WTC11 (cell line): Measurements from ENCODE around the gene ATP2B3. TPM values are rescaled to one million over a fixed set of nuclear protein-coding genes. Genes with fewer than 3 reads are reported as not detected.

Experiments
- ATAC-seq: fragments of 200-7000 bp; cut with Tn5 transposase; 2 replicates; pipeline ENCODE4 v1.10.0; 2021; ENCODE audit warnings: mild to moderate bottlenecking, moderate library complexity
- CTCF ChIA-PET: fragments of 300-600 bp; sonication (Branson Sonifier 250); formaldehyde crosslinking; loops from one replicate; lab custom pipeline; 2021; ENCODE audit warnings: antibody characterized with exemption; lab: Charles Lee
- POLR2A ChIA-PET: fragments of 350-600 bp; sonication (Branson Sonifier 250); formaldehyde crosslinking; loops from one replicate; lab custom pipeline; 2021; ENCODE audit warnings: antibody characterized with exemption; lab: Charles Lee
- DNase-seq: peaks from one replicate; pipeline ENCODE4 v3.0.0; 2021; ENCODE audit warnings: low spot score
- H3K27ac Mint-ChIP-seq: 2 replicates; pipeline ENCODE4 v1.8.0; 2021; ENCODE audit warnings: mixed read lengths
- H3K27me3 Mint-ChIP-seq: 2 replicates; pipeline ENCODE4 v1.8.0; 2021; ENCODE audit warnings: low read depth, mild to moderate bottlenecking, moderate library complexity, mixed read lengths
- H3K36me3 Mint-ChIP-seq: 2 replicates; pipeline ENCODE4 v1.8.0; 2021; ENCODE audit warnings: mixed read lengths
- H3K4me1 Mint-ChIP-seq: 2 replicates; pipeline ENCODE4 v1.8.0; 2022; ENCODE audit warnings: mixed read lengths
- H3K4me3 Mint-ChIP-seq: 2 replicates; pipeline ENCODE4 v1.8.0; 2021; ENCODE audit warnings: mild to moderate bottlenecking, moderate library complexity, mixed read lengths
- H3K9me3 Mint-ChIP-seq: 2 replicates; pipeline ENCODE4 v1.8.0; 2021; ENCODE audit warnings: mixed read lengths
- CREB1 ChIP-seq: sonication (generic); formaldehyde crosslinking; IDR thresholded peaks from 2 replicates; pipeline ENCODE4 v1.8.0; 2023; ENCODE audit warnings: mild to moderate bottlenecking, missing genetic modification reagents
- FOXJ3 ChIP-seq: sonication (generic); formaldehyde crosslinking; IDR thresholded peaks from 2 replicates; pipeline ENCODE4 v1.9.0; 2021; ENCODE audit warnings: missing genetic modification reagents, mild to moderate bottlenecking, borderline replicate concordance
- GRHL2 ChIP-seq: fragments of 250-450 bp; sonication (Bioruptor Pico); IDR thresholded peaks from 2 replicates; pipeline ENCODE4 v1.8.0; 2022; ENCODE audit warnings: mild to moderate bottlenecking, moderate library complexity; ENCODE audit not compliant: insufficient replicate concordance, severe bottlenecking
- IRF2 ChIP-seq: sonication (generic); formaldehyde crosslinking; IDR thresholded peaks from 2 replicates; pipeline ENCODE4 v1.8.0; 2022; ENCODE audit warnings: low read depth, missing genetic modification reagents, borderline replicate concordance
- JUN ChIP-seq: sonication (generic); formaldehyde crosslinking; IDR thresholded peaks from 2 replicates; pipeline ENCODE4 v1.8.0; 2023; ENCODE audit warnings: mild to moderate bottlenecking, missing genetic modification reagents
- MXD4 ChIP-seq: fragments of 250-450 bp; sonication (Bioruptor Pico); IDR thresholded peaks from 2 replicates; pipeline ENCODE4 v1.8.0; 2021; ENCODE audit warnings: mild to moderate bottlenecking, moderate library complexity, borderline replicate concordance
- NFYB ChIP-seq: sonication (generic); formaldehyde crosslinking; conservative IDR thresholded peaks from 2 replicates; pipeline ENCODE4 v1.8.0; 2022; ENCODE audit warnings: low read depth, missing genetic modification reagents
- OVOL2 ChIP-seq: fragments of 250-450 bp; sonication (Bioruptor Pico); IDR thresholded peaks from 2 replicates; pipeline ENCODE4 v1.9.0; 2021; ENCODE audit warnings: mild to moderate bottlenecking, borderline replicate concordance
- RELA ChIP-seq: sonication (generic); formaldehyde crosslinking; IDR thresholded peaks from 2 replicates; pipeline ENCODE4 v1.8.1; 2022; ENCODE audit warnings: missing genetic modification reagents, mild to moderate bottlenecking, borderline replicate concordance
- TEAD1 ChIP-seq: sonication (generic); formaldehyde crosslinking; IDR thresholded peaks from 2 replicates; pipeline ENCODE4 v1.8.0; 2022; ENCODE audit warnings: mild to moderate bottlenecking, missing genetic modification reagents
- TEAD4 ChIP-seq: sonication (generic); formaldehyde crosslinking; IDR thresholded peaks from 2 replicates; pipeline ENCODE4 v1.8.0; 2022; ENCODE audit warnings: mild to moderate bottlenecking, missing genetic modification reagents
- ZNF121 ChIP-seq: sonication (generic); formaldehyde crosslinking; IDR thresholded peaks from 2 replicates; pipeline ENCODE4 v1.8.0; 2023; ENCODE audit warnings: missing genetic modification reagents
- ZNF219 ChIP-seq: sonication (generic); formaldehyde crosslinking; IDR thresholded peaks from 2 replicates; pipeline ENCODE4 v1.8.0; 2023; ENCODE audit warnings: missing genetic modification reagents, mild to moderate bottlenecking, borderline replicate concordance
- ZNF232 ChIP-seq: sonication (generic); formaldehyde crosslinking; IDR thresholded peaks from 2 replicates; pipeline ENCODE4 v1.8.0; 2022; ENCODE audit warnings: mild to moderate bottlenecking, missing genetic modification reagents
- total RNA-seq: library from RNA; stranded (reverse); gene quantifications from 3 replicates; pipeline ENCODE4 v1.2.3, GENCODE V29; 2021
- TF ChIP-seq, protein P1 (sequence below): fragments of 200-600 bp; IDR thresholded peaks from 2 replicates; pipeline ENCODE4 v1.8.0; 2022; ENCODE audit warnings: antibody characterized with exemption
- TF ChIP-seq, protein P2 (sequence below): sonication (generic); formaldehyde crosslinking; IDR thresholded peaks from 2 replicates; pipeline ENCODE4 v1.8.1; 2023; ENCODE audit warnings: mild to moderate bottlenecking, missing genetic modification reagents
- TF ChIP-seq, protein P3 (sequence below): sonication (generic); formaldehyde crosslinking; IDR thresholded peaks from 2 replicates; pipeline ENCODE4 v1.8.1; 2022; ENCODE audit warnings: missing genetic modification reagents, borderline replicate concordance
- TF ChIP-seq, protein P4 (sequence below): sonication (generic); formaldehyde crosslinking; IDR thresholded peaks from 2 replicates; pipeline ENCODE4 v1.8.0; 2022; ENCODE audit warnings: missing genetic modification reagents

Gene ATP2B3
- total RNA-seq, 1 experiment from 2014 or later: 0.28 TPM

DNA sequence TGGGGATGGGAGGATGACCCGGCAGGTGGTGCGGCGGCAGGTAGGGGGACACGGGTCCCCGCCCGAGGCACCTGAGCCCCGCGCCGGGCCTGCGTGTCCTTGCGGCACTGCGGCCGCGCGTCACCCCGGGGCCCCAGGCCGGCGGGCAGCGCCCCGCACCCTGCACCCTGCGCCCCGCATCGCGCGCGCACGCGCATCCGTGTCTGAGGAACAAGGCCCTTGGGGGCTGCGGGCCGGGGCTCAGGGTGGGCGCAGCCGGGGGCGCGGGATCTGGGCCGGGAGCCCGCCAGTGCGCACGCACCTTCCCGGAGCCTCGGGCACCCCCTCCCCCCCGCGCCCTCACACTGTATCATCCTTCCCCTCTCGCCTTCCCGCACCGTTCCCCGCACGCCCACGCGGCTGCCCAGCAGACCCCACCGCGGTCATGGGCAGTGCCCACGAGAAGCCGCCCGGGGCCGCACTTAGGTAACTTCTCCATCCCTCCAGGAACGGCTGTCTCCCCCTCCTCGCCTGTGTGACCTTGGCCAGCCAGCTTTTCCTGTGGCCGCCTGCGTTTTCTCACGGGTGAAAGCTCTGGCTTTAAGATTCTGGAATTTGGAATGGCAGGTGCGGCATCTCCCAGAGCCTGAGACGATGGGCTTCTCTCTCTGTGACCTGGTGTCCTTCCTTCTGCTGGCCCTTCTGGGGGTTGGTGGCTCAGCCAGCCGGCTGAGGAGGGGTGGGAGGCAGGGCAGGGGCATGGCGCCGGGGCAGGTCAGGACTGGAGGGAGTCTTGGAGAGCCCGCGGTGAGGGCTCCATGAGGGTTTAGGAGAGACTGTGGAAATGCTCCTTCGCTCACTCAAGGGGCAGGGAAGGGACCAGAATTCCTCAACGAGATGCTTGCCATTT lies 748 bp downstream of the ATP2B3 start:
- H3K36me3 Mint-ChIP-seq: no peaks in the 10 kb centered on the region
- no peaks in the 10 kb centered on the region for H3K9me3 Mint-ChIP-seq
- H3K27me3 Mint-ChIP-seq: peaks cover 37% of the 10 kb centered on the region
- POLR2A ChIA-PET: no interaction called here
- H3K4me3 Mint-ChIP-seq: peak overlapping the region; percentile 73
- no peak for TF ChIP-seq JUN
- TF ChIP-seq OVOL2 (CRISPR knock-in tag): no peak
- TF ChIP-seq TEAD1: no peak
- no peak for TF ChIP-seq CREB1
- no peak for TF ChIP-seq ZNF121 (CRISPR knock-in tag)
- TF ChIP-seq, protein P1, sequence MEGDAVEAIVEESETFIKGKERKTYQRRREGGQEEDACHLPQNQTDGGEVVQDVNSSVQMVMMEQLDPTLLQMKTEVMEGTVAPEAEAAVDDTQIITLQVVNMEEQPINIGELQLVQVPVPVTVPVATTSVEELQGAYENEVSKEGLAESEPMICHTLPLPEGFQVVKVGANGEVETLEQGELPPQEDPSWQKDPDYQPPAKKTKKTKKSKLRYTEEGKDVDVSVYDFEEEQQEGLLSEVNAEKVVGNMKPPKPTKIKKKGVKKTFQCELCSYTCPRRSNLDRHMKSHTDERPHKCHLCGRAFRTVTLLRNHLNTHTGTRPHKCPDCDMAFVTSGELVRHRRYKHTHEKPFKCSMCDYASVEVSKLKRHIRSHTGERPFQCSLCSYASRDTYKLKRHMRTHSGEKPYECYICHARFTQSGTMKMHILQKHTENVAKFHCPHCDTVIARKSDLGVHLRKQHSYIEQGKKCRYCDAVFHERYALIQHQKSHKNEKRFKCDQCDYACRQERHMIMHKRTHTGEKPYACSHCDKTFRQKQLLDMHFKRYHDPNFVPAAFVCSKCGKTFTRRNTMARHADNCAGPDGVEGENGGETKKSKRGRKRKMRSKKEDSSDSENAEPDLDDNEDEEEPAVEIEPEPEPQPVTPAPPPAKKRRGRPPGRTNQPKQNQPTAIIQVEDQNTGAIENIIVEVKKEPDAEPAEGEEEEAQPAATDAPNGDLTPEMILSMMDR: no peak
- TF ChIP-seq NFYB (CRISPR knock-in tag): no peak
- TF ChIP-seq, protein P2, sequence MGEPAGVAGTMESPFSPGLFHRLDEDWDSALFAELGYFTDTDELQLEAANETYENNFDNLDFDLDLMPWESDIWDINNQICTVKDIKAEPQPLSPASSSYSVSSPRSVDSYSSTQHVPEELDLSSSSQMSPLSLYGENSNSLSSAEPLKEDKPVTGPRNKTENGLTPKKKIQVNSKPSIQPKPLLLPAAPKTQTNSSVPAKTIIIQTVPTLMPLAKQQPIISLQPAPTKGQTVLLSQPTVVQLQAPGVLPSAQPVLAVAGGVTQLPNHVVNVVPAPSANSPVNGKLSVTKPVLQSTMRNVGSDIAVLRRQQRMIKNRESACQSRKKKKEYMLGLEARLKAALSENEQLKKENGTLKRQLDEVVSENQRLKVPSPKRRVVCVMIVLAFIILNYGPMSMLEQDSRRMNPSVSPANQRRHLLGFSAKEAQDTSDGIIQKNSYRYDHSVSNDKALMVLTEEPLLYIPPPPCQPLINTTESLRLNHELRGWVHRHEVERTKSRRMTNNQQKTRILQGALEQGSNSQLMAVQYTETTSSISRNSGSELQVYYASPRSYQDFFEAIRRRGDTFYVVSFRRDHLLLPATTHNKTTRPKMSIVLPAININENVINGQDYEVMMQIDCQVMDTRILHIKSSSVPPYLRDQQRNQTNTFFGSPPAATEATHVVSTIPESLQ: no peak
- TF ChIP-seq, protein P3, sequence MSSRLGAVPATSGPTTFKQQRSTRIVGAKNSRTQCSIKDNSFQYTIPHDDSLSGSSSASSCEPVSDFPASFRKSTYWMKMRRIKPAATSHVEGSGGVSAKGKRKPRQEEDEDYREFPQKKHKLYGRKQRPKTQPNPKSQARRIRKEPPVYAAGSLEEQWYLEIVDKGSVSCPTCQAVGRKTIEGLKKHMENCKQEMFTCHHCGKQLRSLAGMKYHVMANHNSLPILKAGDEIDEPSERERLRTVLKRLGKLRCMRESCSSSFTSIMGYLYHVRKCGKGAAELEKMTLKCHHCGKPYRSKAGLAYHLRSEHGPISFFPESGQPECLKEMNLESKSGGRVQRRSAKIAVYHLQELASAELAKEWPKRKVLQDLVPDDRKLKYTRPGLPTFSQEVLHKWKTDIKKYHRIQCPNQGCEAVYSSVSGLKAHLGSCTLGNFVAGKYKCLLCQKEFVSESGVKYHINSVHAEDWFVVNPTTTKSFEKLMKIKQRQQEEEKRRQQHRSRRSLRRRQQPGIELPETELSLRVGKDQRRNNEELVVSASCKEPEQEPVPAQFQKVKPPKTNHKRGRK (CRISPR knock-in tag): no peak
- no peak for TF ChIP-seq MXD4 (CRISPR knock-in tag)
- no peak for TF ChIP-seq RELA
- no peak for TF ChIP-seq ZNF219 (CRISPR knock-in tag)
- TF ChIP-seq IRF2 (CRISPR knock-in tag): no peak
- TF ChIP-seq, protein P4, sequence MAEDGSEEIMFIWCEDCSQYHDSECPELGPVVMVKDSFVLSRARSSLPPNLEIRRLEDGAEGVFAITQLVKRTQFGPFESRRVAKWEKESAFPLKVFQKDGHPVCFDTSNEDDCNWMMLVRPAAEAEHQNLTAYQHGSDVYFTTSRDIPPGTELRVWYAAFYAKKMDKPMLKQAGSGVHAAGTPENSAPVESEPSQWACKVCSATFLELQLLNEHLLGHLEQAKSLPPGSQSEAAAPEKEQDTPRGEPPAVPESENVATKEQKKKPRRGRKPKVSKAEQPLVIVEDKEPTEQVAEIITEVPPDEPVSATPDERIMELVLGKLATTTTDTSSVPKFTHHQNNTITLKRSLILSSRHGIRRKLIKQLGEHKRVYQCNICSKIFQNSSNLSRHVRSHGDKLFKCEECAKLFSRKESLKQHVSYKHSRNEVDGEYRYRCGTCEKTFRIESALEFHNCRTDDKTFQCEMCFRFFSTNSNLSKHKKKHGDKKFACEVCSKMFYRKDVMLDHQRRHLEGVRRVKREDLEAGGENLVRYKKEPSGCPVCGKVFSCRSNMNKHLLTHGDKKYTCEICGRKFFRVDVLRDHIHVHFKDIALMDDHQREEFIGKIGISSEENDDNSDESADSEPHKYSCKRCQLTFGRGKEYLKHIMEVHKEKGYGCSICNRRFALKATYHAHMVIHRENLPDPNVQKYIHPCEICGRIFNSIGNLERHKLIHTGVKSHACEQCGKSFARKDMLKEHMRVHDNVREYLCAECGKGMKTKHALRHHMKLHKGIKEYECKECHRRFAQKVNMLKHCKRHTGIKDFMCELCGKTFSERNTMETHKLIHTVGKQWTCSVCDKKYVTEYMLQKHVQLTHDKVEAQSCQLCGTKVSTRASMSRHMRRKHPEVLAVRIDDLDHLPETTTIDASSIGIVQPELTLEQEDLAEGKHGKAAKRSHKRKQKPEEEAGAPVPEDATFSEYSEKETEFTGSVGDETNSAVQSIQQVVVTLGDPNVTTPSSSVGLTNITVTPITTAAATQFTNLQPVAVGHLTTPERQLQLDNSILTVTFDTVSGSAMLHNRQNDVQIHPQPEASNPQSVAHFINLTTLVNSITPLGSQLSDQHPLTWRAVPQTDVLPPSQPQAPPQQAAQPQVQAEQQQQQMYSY (CRISPR knock-in tag): no peak
- no peak for TF ChIP-seq GRHL2 (CRISPR knock-in tag)
- TF ChIP-seq TEAD4 (CRISPR knock-in tag): no peak
- no peak for TF ChIP-seq ZNF232 (CRISPR knock-in tag)
- no peak for TF ChIP-seq FOXJ3 (CRISPR knock-in tag)
- H3K27ac Mint-ChIP-seq: no peak overlapping the region
- CTCF ChIA-PET: interaction anchor here (0.6 to 4.0 kb wide), 3 partner anchors 22 to 190 kb away, joined by 5 to 15 read pairs (median 7); no protein-coding TSS in a partner anchor
- H3K4me1 Mint-ChIP-seq: 0 out of 2 replicates have a peak, but pooled peaks cover 3% of the 10 kb centered on the region
- DNase-seq: no peak
- ATAC-seq: no peak
